NCI-H1930 (cell line): ENCODE measurements around the gene ANAPC7.
A peak's percentile ranks its signal among the peaks of the same experiment; 100 is the strongest.
"Not testable (repeated sequence)": the region's sequence is repeated elsewhere in the genome, so short reads cannot be mapped to it uniquely, and the experiment has no call there.

Experiments used
- DNase-seq, 2 experiments: peaks; one replicate each; lab custom pipeline; 2025; lab: John Stamatoyannopoulos, UW

The ANAPC7 gene

DNA sequence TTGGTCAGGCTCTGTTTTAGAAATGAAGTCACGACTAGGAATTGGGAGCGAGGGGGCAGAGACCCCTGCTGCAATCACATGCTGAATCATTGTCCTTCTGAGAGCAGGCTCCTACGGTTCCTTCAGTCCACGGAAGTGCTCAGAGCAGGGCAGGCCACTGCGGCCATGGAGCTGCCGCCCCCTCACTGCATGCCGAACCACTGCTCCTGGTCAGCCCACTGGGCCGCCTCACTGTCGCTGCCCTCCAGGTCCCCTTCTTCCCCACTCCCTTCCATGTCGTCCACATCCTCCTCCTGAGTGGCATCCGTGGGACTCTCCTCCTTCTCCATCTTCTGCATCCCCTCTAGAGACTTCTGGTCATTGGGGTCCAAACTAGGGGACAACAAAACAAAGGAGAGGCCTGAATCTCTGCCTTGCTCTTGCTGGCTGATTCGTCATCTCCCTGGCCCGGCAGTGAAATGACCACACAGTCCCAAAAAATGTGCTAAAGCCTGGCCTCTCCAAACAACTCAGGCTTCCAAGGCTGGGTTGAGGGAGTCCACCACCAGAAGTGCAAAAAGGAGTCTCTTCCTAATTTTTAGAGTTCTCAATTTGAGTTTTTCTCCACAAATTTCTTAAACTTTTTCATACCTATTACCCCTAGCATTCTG is 29.4 kb downstream of the ANAPC7 start:
- DNase-seq, result no peak

GRCh38 chr12:110373425-110373824 is 30.1 kb downstream of the ANAPC7 start:
- no peak for DNase-seq

DNA sequence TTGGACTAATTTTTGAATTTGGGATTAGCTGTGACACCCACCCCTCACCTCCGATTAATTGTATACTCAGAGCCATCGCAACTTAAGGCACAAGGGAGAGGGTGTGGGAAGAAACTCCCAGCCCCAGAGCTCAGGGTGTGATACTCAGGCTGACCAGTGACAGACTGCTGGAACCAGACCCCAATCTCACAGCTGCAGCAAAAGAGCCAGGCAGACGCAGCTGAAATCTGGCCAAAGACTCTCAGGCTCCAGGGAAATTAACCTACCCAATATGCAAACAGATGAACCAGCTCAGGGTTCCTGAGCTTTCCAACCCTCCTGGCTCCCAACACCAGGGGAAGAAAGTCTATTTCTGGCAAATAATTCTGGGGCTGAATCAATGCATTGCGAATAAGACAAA is 30.5 kb downstream of the ANAPC7 start:
- no peak for DNase-seq

DNA sequence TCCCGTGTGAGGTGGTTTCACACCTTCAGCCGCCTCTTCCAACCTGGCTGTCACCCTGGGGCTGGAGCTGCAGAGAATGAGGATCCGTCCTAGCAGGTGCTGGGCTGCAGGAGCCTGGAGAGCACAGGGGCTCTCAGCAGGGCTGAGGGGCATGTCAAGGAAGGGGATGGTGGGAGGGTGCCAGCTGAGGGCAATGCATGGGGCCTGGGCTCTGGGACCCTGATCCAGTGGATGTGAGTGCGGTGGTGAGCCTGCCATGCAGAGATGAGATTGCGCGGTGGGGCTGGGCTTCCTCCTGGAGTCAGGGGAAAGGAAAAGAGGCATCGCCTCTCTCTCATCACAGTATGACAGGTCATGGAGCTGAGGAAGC is 31.5 kb downstream of the ANAPC7 start:
- no peak for DNase-seq

DNA sequence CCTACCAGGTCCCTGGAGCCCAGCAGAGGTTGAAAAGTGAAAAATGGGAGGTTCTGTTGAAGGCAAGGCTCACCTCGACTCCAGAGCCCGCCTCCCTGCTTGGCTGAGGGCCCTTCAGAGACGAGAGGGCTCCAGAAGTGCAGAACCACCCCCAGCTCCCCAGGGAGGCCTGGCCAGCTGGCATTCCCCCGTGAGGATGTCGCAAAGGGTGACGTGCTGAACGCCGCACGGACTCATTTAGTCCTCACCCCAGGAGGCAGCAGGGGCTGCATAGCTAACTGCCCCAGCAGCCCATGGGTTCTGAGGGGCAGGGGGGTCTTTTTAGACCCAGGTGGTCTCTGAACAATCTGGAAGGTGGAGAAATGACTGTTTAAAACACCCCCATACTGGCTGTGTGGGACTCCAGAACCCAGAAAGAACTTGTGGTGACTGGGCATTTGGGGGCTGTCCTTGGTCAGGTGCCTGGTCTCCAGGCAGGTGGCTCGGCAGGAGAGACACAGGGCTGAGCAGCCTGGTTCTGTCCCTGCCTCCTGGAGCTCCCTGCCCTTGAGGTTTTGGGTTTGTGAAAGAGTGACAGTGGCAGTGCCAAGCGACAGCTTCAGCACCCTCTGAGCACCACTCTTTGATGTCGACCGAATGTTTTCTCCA is 32.0 kb downstream of the ANAPC7 start:
- DNase-seq, result no peak

GRCh38 chr12:110370732-110371231 is 32.7 kb downstream of the ANAPC7 start:
- DNase-seq, result no peak

- DNase-seq, result no peak
These were observed 33.5 kb downstream of the ANAPC7 start for GRCh38 chr12:110369992-110370391.

GRCh38 chr12:110367181-110367864 is 36.2 kb downstream of the ANAPC7 start:
- no peak for DNase-seq

DNA sequence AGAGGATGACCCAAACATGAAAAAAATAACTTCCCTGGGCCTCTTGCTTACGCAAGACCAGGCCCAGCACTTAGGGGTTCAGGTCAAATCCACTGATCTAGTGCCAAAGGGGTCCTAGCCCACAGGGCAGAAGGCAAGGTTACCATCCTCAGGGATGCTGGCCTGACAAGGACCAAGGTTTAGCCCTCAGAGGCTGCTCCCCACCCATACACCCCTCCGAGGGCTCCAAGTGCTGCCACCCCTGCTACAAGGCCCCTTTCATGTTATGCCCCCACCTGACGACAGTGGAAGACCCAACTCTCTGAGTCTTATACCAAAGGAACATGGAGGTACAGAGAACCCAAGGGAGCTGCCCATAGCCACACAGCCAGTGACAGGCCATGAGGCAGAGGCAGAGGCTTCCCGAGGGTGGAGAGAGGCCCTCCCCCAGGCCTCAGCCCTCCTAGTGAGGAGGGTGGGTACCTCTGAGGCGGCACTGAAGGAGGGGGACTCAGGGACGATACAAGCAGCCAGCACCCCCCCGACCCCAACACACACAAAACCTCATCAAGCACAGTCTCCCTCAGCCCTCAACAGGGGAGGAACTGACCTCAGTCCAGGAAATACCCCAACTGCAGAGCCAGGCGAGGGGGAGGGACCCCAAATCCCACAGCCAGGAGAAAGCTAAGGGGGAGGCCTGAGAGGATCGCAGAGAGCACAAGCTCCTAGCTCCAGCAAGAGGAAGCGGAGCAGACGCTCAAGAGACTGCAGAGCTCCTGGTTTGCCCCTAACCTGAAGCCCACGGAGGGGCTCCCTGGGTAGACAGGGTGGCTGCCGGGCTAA is 37.0 kb downstream of the ANAPC7 start:
- DNase-seq, result no peak

DNA sequence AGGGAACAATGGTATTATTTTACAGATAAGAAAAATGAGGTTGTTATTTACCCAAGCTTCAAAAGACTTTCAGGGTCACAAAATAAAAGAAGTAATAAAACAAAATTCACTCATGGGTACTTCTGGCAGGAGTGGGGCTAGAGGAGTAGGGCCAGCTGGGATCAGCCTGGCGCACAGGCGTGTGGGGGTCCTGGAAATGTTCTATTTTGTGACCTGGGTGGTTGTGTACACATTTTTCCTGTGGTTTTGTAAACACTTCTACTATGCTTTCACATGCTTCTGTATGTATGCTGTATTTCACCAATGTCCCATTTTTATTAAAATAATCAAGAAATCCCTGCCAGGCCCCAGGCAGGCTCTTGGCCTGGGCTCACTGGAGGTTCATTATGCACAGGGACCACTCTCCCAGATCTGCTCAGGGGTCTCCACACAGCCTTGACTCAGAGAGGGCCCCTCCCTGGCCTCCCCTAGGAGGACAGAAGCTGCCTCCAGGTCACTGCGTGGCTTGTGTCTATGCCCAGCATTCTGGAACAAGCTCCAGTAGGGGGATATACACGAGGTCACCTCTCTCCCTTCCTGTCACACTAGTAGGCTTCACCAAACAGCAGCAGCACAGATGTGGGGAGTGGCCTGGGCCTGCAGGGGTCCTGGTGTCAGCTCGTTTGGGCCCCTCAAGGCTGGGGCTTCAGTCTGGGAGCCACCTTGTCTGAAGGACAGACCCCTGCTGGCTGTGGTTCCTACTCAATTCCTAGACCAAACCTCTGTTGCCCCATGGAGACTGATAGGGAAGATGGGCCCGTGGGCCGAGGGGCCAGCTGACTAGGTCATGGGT is 37.8 kb downstream of the ANAPC7 start:
- no peak for DNase-seq

DNA sequence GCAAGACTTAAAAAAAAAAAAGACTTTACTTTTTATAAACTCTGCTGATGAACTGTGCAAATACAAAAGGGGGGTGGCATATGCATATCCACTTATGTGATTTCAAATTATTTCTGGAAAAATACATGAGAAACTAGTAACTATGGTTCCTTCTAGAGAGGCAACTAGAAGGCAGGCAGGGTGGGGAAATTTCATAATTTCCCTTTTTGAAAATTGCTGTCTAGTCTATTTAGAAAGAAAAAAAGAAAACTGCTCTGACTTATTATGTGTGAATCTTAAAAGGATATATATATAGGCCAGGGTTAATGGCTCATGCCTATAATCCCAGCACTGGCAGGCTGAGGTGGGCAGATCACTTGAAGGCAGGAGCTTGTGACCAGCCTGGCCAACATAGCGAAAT is 42.3 kb downstream of the ANAPC7 start:
- DNase-seq, result no peak

DNA sequence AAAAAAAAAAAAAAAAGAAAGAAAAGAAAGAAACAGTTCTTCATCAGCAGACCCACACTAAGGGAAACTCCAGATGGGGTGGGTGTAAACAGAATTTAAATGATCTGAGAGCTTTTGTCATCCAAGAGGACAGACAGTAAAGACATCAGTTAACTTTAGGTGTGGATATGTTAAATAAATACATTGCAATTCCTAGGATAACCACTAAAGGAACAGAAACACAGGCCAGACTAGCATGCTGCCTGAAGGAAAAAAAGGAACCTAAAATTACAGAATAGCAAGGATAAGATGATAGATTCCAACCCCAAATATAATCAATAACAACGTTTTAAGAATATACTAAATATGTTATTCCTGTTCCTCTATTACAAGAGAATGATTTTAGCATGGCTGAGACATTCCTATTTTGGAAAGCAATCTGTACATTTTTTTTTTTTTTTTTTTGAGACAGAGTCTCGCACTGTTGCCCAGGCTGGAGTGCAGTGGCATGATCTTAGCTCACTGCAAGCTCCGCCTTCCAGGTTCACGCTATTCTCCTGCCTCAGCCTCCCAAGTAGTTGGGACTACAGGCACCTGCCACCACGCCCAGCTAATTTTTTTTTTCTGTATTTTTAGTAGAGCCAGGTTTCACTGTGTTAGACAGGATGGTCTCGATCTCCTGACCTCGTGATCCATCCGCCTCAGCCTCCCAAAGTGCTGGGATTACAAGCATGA is 45.0 kb downstream of the ANAPC7 start:
- DNase-seq, result not testable (repeated sequence)

GRCh38 chr12:110355073-110355472 is 48.4 kb downstream of the ANAPC7 start:
- DNase-seq, result peak in 1 of 2 experiments; percentile 43

- DNase-seq, result no peak
These were observed 49.2 kb downstream of the ANAPC7 start for GRCh38 chr12:110354172-110354780.

- DNase-seq, result no peak
These were observed 50.1 kb downstream of the ANAPC7 start for GRCh38 chr12:110353211-110353965.

DNA sequence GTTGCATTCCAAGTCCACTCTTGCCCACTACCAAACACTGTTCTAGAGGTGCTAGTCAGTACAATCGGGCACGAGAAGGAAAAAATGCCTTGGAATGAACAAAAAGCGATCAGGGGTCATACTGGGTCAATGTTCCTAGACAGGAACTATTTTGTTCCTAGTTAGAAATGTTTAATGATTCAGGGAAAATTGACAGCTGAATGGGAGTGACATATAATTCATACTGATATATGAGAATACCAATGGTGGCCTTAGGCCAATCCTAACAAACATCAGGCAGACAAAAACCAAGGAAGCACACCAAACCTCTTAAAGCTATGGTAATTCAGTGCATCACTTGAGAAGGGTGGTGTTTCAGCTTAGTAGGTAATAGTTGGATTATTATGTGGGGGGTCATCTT is 51.1 kb downstream of the ANAPC7 start:
- no peak for DNase-seq

DNA sequence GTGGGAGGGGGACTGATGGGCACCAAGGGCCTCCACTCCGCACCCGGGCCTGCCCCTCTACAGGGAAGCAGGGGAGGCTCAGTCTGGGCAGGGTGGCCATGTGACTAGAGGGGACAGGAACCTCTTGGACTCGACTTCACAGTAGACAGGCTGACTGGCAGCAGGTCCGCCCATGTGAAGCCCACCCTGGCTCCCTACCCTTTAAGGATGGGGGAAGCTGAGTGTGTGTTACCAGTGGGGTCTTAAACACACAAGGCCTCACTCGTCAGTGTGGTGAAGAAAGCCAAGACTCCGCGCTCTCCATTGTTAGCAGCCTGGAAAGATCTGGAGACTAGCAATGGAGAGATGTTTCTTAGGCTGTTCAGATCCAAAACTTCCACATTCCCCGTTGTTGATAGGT is 52.4 kb downstream of the ANAPC7 start:
- DNase-seq, result no peak

DNA sequence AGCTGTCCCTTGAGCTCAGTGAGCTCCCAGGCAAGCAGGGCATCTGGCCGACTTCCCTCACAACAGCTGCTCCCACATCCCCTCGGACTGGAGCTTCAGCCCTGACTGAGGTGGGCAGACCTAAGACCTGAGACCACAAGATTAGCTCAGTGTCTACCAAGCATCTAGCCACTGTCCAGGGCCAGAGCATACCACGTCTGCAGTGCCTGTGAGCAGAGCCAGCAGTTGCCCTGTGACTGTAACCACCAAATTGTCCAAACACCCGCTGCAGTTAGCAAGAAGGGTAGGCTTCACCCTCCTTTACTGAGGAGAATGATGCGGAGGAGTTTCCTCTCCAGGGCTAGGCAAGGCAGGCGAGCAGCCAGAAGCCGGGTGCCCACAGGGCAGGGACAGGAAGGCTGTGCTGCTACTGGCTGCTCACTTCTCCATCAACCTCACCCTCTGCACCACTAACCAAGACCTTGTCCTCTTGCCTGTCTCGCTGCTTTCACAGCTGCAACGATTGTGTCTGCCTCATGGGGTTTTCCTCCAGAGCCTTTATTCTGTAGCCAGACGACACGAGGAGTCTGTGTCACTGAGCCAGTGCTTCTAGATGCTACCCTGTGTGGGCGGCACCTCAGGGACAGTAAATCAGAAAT is 53.9 kb downstream of the ANAPC7 start:
- DNase-seq, result no peak

DNA sequence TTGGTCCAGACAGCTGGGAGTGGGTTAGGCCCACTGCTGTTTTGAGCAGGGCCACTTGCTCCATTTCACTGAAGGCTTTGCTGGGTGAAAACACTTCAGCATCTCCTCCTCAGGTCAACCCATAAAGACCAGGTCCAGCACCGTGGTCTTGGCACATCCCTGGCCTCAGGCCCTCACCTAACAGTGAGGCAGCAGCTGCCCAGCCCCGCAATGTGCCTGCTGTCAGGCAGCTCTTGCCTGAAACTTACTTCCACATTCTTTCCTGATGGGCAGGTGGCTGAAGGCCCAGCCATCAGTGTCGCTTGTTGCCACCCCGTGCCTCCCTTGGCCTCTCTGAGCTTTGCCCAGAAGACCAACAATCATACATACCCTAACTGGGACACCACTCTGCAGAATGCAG is 54.4 kb downstream of the ANAPC7 start:
- DNase-seq, result no peak
